ENCODE data around the gene CCNE1.

GRCh38 chr19:29777781-29778309 lies 33.9 kb upstream of the CCNE1 start:
- no peak for TF ChIP-seq POLR2AphosphoS5 (IDR thresholded peaks at IDR 0.05; ENCODE audit: low read depth, low read length)
- TF ChIP-seq, protein P1, sequence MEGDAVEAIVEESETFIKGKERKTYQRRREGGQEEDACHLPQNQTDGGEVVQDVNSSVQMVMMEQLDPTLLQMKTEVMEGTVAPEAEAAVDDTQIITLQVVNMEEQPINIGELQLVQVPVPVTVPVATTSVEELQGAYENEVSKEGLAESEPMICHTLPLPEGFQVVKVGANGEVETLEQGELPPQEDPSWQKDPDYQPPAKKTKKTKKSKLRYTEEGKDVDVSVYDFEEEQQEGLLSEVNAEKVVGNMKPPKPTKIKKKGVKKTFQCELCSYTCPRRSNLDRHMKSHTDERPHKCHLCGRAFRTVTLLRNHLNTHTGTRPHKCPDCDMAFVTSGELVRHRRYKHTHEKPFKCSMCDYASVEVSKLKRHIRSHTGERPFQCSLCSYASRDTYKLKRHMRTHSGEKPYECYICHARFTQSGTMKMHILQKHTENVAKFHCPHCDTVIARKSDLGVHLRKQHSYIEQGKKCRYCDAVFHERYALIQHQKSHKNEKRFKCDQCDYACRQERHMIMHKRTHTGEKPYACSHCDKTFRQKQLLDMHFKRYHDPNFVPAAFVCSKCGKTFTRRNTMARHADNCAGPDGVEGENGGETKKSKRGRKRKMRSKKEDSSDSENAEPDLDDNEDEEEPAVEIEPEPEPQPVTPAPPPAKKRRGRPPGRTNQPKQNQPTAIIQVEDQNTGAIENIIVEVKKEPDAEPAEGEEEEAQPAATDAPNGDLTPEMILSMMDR (IDR thresholded peaks at IDR 0.05), result no peak
- no peak for TF ChIP-seq SIN3A (IDR thresholded peaks at IDR 0.05; ENCODE audit: borderline replicate concordance, insufficient read depth, low read depth, low read length)
